HEK293 (cell line): ENCODE measurements around the gene MAP6.

Experiments
- GLI4 ChIP-seq: fragments of 450-650 bp; formaldehyde crosslinking; IDR thresholded peaks from 2 replicates; pipeline ENCODE4 v1.5.1; 2016; ENCODE audit warnings: missing biosample characterization, missing genetic modification characterization
- KLF1 ChIP-seq: fragments of 450-650 bp; formaldehyde crosslinking; IDR thresholded peaks from 2 replicates; pipeline ENCODE4 v1.5.1; 2016; ENCODE audit warnings: missing biosample characterization, missing genetic modification characterization
- MYNN ChIP-seq: fragments of 450-650 bp; formaldehyde crosslinking; IDR thresholded peaks from 2 replicates; pipeline ENCODE4 v1.5.1; 2016; ENCODE audit warnings: missing biosample characterization, missing genetic modification characterization, borderline replicate concordance
- SP3 ChIP-seq: fragments of 450-650 bp; formaldehyde crosslinking; IDR thresholded peaks from 2 replicates; pipeline ENCODE4 v1.5.1; 2016; ENCODE audit warnings: missing biosample characterization, missing genetic modification characterization
- WT1 ChIP-seq: fragments of 450-650 bp; formaldehyde crosslinking; IDR thresholded peaks from 2 replicates; pipeline ENCODE4 v1.5.1; 2016; ENCODE audit warnings: missing biosample characterization, missing genetic modification characterization
- ZBTB1 ChIP-seq: fragments of 450-650 bp; formaldehyde crosslinking; IDR thresholded peaks from 2 replicates; pipeline ENCODE4 v1.5.1; 2016; ENCODE audit warnings: missing biosample characterization, missing genetic modification characterization
- ZEB2 ChIP-seq: fragments of 450-650 bp; formaldehyde crosslinking; IDR thresholded peaks from 2 replicates; pipeline ENCODE4 v1.5.1; 2016; ENCODE audit warnings: missing biosample characterization, missing genetic modification characterization
- ZNF175 ChIP-seq: fragments of 450-650 bp; formaldehyde crosslinking; IDR thresholded peaks from 2 replicates; pipeline ENCODE4 v1.5.1; 2016; ENCODE audit warnings: missing biosample characterization, missing genetic modification characterization
- ZNF266 ChIP-seq: fragments of 450-650 bp; formaldehyde crosslinking; IDR thresholded peaks from 2 replicates; pipeline ENCODE4 v1.5.1; 2016; ENCODE audit warnings: missing biosample characterization, missing genetic modification characterization, low read depth
- ZNF335 ChIP-seq: fragments of 450-650 bp; formaldehyde crosslinking; conservative IDR thresholded peaks from 2 replicates; pipeline ENCODE4 v1.5.1; 2016; ENCODE audit warnings: missing biosample characterization, missing genetic modification characterization
- ZNF423 ChIP-seq: fragments of 450-650 bp; formaldehyde crosslinking; IDR thresholded peaks from 2 replicates; pipeline ENCODE4 v1.5.1; 2016; ENCODE audit warnings: missing biosample characterization, missing genetic modification characterization
- ZNF514 ChIP-seq: fragments of 450-650 bp; formaldehyde crosslinking; IDR thresholded peaks from 2 replicates; pipeline ENCODE4 v1.5.1; 2016; ENCODE audit warnings: missing biosample characterization, missing genetic modification characterization
- ZNF549 ChIP-seq: fragments of 450-650 bp; IDR thresholded peaks from 2 replicates; pipeline ENCODE4 v1.5.1; 2018; ENCODE audit warnings: missing biosample characterization, missing genetic modification characterization, mild to moderate bottlenecking, inconsistent platforms, moderate library complexity
- ZNF555 ChIP-seq: fragments of 450-650 bp; formaldehyde crosslinking; conservative IDR thresholded peaks from 2 replicates; pipeline ENCODE4 v1.5.1; 2017; ENCODE audit warnings: missing biosample characterization, mild to moderate bottlenecking, missing genetic modification characterization, inconsistent platforms
- ZNF623 ChIP-seq: fragments of 450-650 bp; formaldehyde crosslinking; IDR thresholded peaks from 2 replicates; pipeline ENCODE4 v1.5.1; 2016; ENCODE audit warnings: missing biosample characterization, missing genetic modification characterization
- ZNF670 ChIP-seq: fragments of 450-650 bp; formaldehyde crosslinking; IDR thresholded peaks from 2 replicates; pipeline ENCODE4 v1.5.1; 2016; ENCODE audit warnings: missing biosample characterization, missing genetic modification characterization, low read depth
- ZNF776 ChIP-seq: fragments of 450-650 bp; formaldehyde crosslinking; IDR thresholded peaks from 2 replicates; pipeline ENCODE4 v1.5.0; 2017; ENCODE audit warnings: missing biosample characterization, missing genetic modification characterization, borderline replicate concordance
- ZNF785 ChIP-seq: fragments of 450-650 bp; formaldehyde crosslinking; IDR thresholded peaks from 2 replicates; pipeline ENCODE4 v1.5.1; 2016; ENCODE audit warnings: missing biosample characterization, missing genetic modification characterization
- ZNF792 ChIP-seq: fragments of 450-650 bp; formaldehyde crosslinking; IDR thresholded peaks from 2 replicates; pipeline ENCODE4 v1.5.1; 2016; ENCODE audit warnings: missing biosample characterization, missing genetic modification characterization
- TF ChIP-seq, protein P1 (sequence below): fragments of 450-650 bp; formaldehyde crosslinking; IDR thresholded peaks from 2 replicates; pipeline ENCODE4 v1.5.1; 2016; ENCODE audit warnings: missing biosample characterization, missing genetic modification characterization, borderline replicate concordance
- TF ChIP-seq, protein P2 (sequence below): IDR thresholded peaks from 2 replicates; pipeline ENCODE4 v1.6.1; 2011; ENCODE audit warnings: mild to moderate bottlenecking, low read depth, low read length, borderline replicate concordance
- TF ChIP-seq, protein P3 (sequence below): fragments of 450-650 bp; formaldehyde crosslinking; IDR thresholded peaks from 2 replicates; pipeline ENCODE4 v1.5.1; 2016; ENCODE audit warnings: missing biosample characterization, missing genetic modification characterization
- TF ChIP-seq, protein P4 (sequence below): fragments of 450-650 bp; formaldehyde crosslinking; IDR thresholded peaks from 2 replicates; pipeline ENCODE4 v1.5.1; 2016; ENCODE audit warnings: missing biosample characterization, missing genetic modification characterization
- TF ChIP-seq, protein P5 (sequence below): fragments of 450-650 bp; formaldehyde crosslinking; IDR thresholded peaks from 2 replicates; pipeline ENCODE4 v1.5.1; 2017; ENCODE audit warnings: missing biosample characterization, mild to moderate bottlenecking, missing genetic modification characterization, moderate library complexity
- TF ChIP-seq, protein P6 (sequence below): fragments of 450-650 bp; formaldehyde crosslinking; optimal IDR thresholded peaks from 2 replicates; pipeline ENCODE3; 2016; ENCODE audit warnings: missing biosample characterization, mild to moderate bottlenecking, missing genetic modification characterization
- TF ChIP-seq, protein P7 (sequence below): fragments of 450-650 bp; formaldehyde crosslinking; IDR thresholded peaks from 2 replicates; pipeline ENCODE4 v1.5.1; 2017; ENCODE audit warnings: missing biosample characterization, missing genetic modification characterization
- TF ChIP-seq, protein P8 (sequence below): fragments of 450-650 bp; formaldehyde crosslinking; IDR thresholded peaks from 2 replicates; pipeline ENCODE4 v1.5.1; 2016; ENCODE audit warnings: missing biosample characterization, missing genetic modification characterization

Gene MAP6

DNA sequence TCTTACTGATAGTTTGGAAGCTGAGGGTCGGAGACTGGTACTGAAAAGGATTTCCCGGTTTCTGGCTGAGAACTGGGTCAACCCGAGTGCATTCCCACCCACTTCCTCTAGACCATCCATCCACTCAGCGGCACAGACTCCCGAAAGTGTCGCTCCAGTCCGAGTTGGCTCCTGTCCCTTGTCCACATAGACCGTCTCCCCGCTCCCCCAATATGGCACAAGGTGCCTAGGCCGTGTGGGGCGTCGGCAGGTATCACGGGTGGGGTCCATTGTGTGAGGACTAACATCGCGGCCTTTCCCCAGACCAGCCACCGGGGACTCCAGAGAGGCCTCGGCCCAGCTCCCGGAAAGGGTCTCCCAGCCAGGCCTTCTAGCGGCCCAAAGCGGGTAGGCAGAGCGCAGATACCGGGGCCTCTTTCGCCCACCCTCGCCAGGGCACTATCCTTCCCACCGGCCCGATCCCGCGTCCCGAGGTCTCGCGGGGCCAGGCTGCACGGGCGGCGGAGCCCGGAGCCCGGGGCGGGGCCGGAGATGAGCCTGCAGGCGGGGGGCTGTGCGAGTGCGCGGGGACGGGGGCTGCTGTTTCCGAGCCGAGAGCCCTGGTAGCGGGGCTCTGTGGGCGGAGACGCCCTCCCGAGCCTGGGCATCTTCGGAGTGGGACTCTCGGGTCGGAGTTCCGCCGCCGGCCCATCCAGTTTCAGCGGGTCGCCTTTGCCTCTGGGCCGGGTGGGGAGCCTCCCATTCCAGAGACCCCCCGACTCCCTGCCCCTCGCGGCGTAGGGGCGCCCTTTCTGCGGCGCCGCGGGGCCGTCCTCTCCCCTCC is 85.7 kb downstream of the MAP6 start (continued):
- TF ChIP-seq WT1 (tag by site-specific recombination) (no peak), ZNF555 (tag by site-specific recombination) (no peak), ZEB2 (tag by site-specific recombination) (no peak), GLI4 (tag by site-specific recombination) (no peak), ZNF776 (tag by site-specific recombination) (no peak), ZBTB1 (no peak), SP3 (tag by site-specific recombination) (0 out of 2 replicates have a peak, but pooled peaks have one; percentile 14), ZNF335 (tag by site-specific recombination) (peak; percentile 55; the same call in 1 of the 2 replicates), ZNF670 (no peak), KLF1 (no peak), ZNF792 (tag by site-specific recombination) (no peak), MYNN (tag by site-specific recombination) (no peak), ZNF549 (tag by site-specific recombination) (no peak), ZNF623 (tag by site-specific recombination) (no peak), ZNF785 (tag by site-specific recombination) (no peak), ZNF175 (tag by site-specific recombination) (no peak), ZNF514 (no peak), ZNF423 (tag by site-specific recombination) (no peak), ZNF266 (tag by site-specific recombination) (no peak)
- TF ChIP-seq, protein P1, sequence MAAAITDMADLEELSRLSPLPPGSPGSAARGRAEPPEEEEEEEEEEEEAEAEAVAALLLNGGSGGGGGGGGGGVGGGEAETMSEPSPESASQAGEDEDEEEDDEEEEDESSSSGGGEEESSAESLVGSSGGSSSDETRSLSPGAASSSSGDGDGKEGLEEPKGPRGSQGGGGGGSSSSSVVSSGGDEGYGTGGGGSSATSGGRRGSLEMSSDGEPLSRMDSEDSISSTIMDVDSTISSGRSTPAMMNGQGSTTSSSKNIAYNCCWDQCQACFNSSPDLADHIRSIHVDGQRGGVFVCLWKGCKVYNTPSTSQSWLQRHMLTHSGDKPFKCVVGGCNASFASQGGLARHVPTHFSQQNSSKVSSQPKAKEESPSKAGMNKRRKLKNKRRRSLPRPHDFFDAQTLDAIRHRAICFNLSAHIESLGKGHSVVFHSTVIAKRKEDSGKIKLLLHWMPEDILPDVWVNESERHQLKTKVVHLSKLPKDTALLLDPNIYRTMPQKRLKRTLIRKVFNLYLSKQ (tag by site-specific recombination) = no peak
- TF ChIP-seq, protein P2, sequence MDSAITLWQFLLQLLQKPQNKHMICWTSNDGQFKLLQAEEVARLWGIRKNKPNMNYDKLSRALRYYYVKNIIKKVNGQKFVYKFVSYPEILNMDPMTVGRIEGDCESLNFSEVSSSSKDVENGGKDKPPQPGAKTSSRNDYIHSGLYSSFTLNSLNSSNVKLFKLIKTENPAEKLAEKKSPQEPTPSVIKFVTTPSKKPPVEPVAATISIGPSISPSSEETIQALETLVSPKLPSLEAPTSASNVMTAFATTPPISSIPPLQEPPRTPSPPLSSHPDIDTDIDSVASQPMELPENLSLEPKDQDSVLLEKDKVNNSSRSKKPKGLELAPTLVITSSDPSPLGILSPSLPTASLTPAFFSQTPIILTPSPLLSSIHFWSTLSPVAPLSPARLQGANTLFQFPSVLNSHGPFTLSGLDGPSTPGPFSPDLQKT = no peak
- TF ChIP-seq, protein P3, sequence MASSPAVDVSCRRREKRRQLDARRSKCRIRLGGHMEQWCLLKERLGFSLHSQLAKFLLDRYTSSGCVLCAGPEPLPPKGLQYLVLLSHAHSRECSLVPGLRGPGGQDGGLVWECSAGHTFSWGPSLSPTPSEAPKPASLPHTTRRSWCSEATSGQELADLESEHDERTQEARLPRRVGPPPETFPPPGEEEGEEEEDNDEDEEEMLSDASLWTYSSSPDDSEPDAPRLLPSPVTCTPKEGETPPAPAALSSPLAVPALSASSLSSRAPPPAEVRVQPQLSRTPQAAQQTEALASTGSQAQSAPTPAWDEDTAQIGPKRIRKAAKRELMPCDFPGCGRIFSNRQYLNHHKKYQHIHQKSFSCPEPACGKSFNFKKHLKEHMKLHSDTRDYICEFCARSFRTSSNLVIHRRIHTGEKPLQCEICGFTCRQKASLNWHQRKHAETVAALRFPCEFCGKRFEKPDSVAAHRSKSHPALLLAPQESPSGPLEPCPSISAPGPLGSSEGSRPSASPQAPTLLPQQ (tag by site-specific recombination) = no peak
- TF ChIP-seq, protein P4, sequence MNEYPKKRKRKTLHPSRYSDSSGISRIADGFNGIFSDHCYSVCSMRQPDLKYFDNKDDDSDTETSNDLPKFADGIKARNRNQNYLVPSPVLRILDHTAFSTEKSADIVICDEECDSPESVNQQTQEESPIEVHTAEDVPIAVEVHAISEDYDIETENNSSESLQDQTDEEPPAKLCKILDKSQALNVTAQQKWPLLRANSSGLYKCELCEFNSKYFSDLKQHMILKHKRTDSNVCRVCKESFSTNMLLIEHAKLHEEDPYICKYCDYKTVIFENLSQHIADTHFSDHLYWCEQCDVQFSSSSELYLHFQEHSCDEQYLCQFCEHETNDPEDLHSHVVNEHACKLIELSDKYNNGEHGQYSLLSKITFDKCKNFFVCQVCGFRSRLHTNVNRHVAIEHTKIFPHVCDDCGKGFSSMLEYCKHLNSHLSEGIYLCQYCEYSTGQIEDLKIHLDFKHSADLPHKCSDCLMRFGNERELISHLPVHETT (tag by site-specific recombination) = no peak
- TF ChIP-seq, protein P5, sequence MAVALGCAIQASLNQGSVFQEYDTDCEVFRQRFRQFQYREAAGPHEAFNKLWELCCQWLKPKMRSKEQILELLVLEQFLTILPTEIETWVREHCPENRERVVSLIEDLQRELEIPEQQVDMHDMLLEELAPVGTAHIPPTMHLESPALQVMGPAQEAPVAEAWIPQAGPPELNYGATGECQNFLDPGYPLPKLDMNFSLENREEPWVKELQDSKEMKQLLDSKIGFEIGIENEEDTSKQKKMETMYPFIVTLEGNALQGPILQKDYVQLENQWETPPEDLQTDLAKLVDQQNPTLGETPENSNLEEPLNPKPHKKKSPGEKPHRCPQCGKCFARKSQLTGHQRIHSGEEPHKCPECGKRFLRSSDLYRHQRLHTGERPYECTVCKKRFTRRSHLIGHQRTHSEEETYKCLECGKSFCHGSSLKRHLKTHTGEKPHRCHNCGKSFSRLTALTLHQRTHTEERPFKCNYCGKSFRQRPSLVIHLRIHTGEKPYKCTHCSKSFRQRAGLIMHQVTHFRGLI (tag by site-specific recombination) = no peak
- TF ChIP-seq, protein P6, sequence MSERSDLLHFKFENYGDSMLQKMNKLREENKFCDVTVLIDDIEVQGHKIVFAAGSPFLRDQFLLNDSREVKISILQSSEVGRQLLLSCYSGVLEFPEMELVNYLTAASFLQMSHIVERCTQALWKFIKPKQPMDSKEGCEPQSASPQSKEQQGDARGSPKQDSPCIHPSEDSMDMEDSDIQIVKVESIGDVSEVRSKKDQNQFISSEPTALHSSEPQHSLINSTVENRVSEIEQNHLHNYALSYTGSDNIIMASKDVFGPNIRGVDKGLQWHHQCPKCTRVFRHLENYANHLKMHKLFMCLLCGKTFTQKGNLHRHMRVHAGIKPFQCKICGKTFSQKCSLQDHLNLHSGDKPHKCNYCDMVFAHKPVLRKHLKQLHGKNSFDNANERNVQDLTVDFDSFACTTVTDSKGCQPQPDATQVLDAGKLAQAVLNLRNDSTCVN = peak; percentile 56
- TF ChIP-seq, protein P7, sequence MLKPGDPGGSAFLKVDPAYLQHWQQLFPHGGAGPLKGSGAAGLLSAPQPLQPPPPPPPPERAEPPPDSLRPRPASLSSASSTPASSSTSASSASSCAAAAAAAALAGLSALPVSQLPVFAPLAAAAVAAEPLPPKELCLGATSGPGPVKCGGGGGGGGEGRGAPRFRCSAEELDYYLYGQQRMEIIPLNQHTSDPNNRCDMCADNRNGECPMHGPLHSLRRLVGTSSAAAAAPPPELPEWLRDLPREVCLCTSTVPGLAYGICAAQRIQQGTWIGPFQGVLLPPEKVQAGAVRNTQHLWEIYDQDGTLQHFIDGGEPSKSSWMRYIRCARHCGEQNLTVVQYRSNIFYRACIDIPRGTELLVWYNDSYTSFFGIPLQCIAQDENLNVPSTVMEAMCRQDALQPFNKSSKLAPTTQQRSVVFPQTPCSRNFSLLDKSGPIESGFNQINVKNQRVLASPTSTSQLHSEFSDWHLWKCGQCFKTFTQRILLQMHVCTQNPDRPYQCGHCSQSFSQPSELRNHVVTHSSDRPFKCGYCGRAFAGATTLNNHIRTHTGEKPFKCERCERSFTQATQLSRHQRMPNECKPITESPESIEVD (tag by site-specific recombination) = no peak
- TF ChIP-seq, protein P8, sequence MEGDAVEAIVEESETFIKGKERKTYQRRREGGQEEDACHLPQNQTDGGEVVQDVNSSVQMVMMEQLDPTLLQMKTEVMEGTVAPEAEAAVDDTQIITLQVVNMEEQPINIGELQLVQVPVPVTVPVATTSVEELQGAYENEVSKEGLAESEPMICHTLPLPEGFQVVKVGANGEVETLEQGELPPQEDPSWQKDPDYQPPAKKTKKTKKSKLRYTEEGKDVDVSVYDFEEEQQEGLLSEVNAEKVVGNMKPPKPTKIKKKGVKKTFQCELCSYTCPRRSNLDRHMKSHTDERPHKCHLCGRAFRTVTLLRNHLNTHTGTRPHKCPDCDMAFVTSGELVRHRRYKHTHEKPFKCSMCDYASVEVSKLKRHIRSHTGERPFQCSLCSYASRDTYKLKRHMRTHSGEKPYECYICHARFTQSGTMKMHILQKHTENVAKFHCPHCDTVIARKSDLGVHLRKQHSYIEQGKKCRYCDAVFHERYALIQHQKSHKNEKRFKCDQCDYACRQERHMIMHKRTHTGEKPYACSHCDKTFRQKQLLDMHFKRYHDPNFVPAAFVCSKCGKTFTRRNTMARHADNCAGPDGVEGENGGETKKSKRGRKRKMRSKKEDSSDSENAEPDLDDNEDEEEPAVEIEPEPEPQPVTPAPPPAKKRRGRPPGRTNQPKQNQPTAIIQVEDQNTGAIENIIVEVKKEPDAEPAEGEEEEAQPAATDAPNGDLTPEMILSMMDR (tag by site-specific recombination) = peak; percentile 53; the same call in 1 of the 2 replicates
